HepG2 (cell line): Measurements from ENCODE around the gene CDKL5. TPM values are rescaled to one million over a fixed set of nuclear protein-coding genes. Genes with fewer than 3 reads are reported as not detected.

ENCODE experiments used
- ATAC-seq: fragments of 200-7000 bp; cut with Tn5 transposase; 3 replicates; pipeline ENCODE4 v1.9.1; 2020; ENCODE audit warnings: mild to moderate bottlenecking, moderate library complexity
- BruUV-seq: library from RNA; stranded (reverse); fragments of 400-500 nt; replicated peaks from 2 replicates; lab custom pipeline; 2021; lab: Mats Ljungman, UMichigan
- CTCF ChIA-PET: fragments of 300-600 bp; formaldehyde crosslinking; extraction: SDS; loops from one replicate; lab custom pipeline; 2021; ENCODE audit warnings: low total read pairs, inconsistent platforms, low intra/inter-chr PET ratio; lab: Yijun Ruan, JAX
- POLR2A ChIA-PET: fragments of 350-600 bp; sonication (Branson Sonifier 250); formaldehyde crosslinking; loops from one replicate; lab custom pipeline; 2020; ENCODE audit warnings: antibody characterized with exemption, inconsistent platforms; lab: Yijun Ruan, JAX
- DNase-seq: peaks from one replicate; pipeline ENCODE4 v3.0.0-alpha.2; 2015; ENCODE audit warnings: low spot score
- FAIRE-seq: peaks from 3 replicates; lab custom pipeline; 2011; peaks lifted over from hg19 to GRCh38; lab: Jason Lieb, UNC
- H2AFZ ChIP-seq: one replicate; pipeline ENCODE4 v1.6.1; 2011; ENCODE audit warnings: low read length, inconsistent platforms
- H3K27ac ChIP-seq: fragments of 300-600 bp; 3 replicates; pipeline ENCODE4 v1.8.0; 2011; ENCODE audit warnings: mixed run types, mild to moderate bottlenecking, mixed read lengths, low read length, inconsistent platforms; ENCODE audit not compliant: insufficient read depth; ENCODE audit errors: extremely low read length
- H3K27me3 ChIP-seq, 2 experiments: fragments of 200-600 bp in 1 of 2; 2 replicates in 1 of 2; 3 replicates in 1 of 2; pipeline versions ENCODE4 v1.6.0 to v1.8.0; 2011; ENCODE audit warnings: low read length in 2 of 2, mild to moderate bottlenecking in 2 of 2, moderate library complexity in 2 of 2, inconsistent platforms in 1 of 2; ENCODE audit not compliant: insufficient read depth in 2 of 2, control insufficient read depth in 1 of 2
- H3K36me3 ChIP-seq, 2 experiments: fragments of 200-600 bp in 1 of 2; replicated peaks in 1 of 2; 2 replicates in 1 of 2; 3 replicates in 1 of 2; pipeline versions ENCODE4 v1.5.1 to v1.8.0; 2011; ENCODE audit warnings: low read length in 2 of 2, inconsistent platforms in 1 of 2; ENCODE audit not compliant: insufficient read depth in 2 of 2, control insufficient read depth in 1 of 2
- H3K4me1 ChIP-seq: 2 replicates; pipeline ENCODE4 v1.5.1; 2012; ENCODE audit warnings: low read length, inconsistent platforms; ENCODE audit not compliant: insufficient read depth
- H3K4me2 ChIP-seq: 2 replicates; pipeline ENCODE4 v1.6.0; 2011; ENCODE audit warnings: low read depth, low read length, inconsistent platforms
- H3K4me3 ChIP-seq, 3 experiments: fragments of 200-600 bp in 1 of 3; sonication (generic), shearing (Covaris generic) in 1 of 3; replicated peaks in 1 of 3; 2 replicates each; pipeline ENCODE4 v1.5.1; 2011 to 2016; ENCODE audit warnings: low read length in 3 of 3, inconsistent platforms in 2 of 3, low read depth in 2 of 3, mild to moderate bottlenecking in 2 of 3, control low read depth in 1 of 3, mixed read lengths in 1 of 3; ENCODE audit not compliant: insufficient read depth in 1 of 3
- H3K79me2 ChIP-seq: one replicate; pipeline ENCODE4 v1.6.1; 2011; ENCODE audit warnings: low read length, inconsistent platforms; ENCODE audit not compliant: insufficient read depth
- H3K9ac ChIP-seq: 2 replicates; pipeline ENCODE4 v1.6.0; 2011; ENCODE audit warnings: mild to moderate bottlenecking, low read depth, low read length, inconsistent platforms; ENCODE audit not compliant: insufficient read depth
- H3K9me3 ChIP-seq: 2 replicates; pipeline ENCODE4 v1.5.1; 2012; ENCODE audit warnings: mild to moderate bottlenecking, low read length
- H4K20me1 ChIP-seq: 2 replicates; pipeline ENCODE4 v1.6.0; 2011; ENCODE audit warnings: inconsistent platforms, mild to moderate bottlenecking, low read length, moderate library complexity; ENCODE audit not compliant: insufficient read depth
- ELF3 ChIP-seq: IDR thresholded peaks from 2 replicates; pipeline ENCODE4 v1.6.1; 2016; ENCODE audit warnings: missing genetic modification reagents, missing compliant biosample characterization
- HIVEP1 ChIP-seq: sonication (generic); formaldehyde crosslinking; IDR thresholded peaks from 2 replicates; pipeline ENCODE4 v1.4.0; 2020; ENCODE audit warnings: mild to moderate bottlenecking, missing genetic modification reagents
- JARID2 ChIP-seq: sonication (generic); formaldehyde crosslinking; IDR thresholded peaks from 2 replicates; pipeline ENCODE4 v1.8.1; 2023; ENCODE audit warnings: missing genetic modification reagents, inconsistent platforms; ENCODE audit not compliant: insufficient replicate concordance
- KLF11 ChIP-seq: IDR thresholded peaks from 2 replicates; pipeline ENCODE4 v1.6.1; 2016; ENCODE audit warnings: missing compliant biosample characterization
- SMAD3 ChIP-seq: sonication (generic); formaldehyde crosslinking; IDR thresholded peaks from 2 replicates; pipeline ENCODE4 v1.4.0; 2020; ENCODE audit warnings: missing genetic modification reagents
- ZKSCAN5 ChIP-seq: sonication (generic); formaldehyde crosslinking; IDR thresholded peaks from 2 replicates; pipeline ENCODE4 v1.5.1; 2020; ENCODE audit warnings: mild to moderate bottlenecking, missing genetic modification reagents
- WGBS: methylation state at CpG from one replicate; pipeline ENCODE4 v1.1.6; 2017; ENCODE audit warnings: low lambda C conversion rate; 5-methylcytosine and 5-hydroxymethylcytosine counted together
- in situ Hi-C: cut with HindIII; loops from 2 replicates; pipeline ENCODE4 v1.10.0; 2017; ENCODE audit warnings: low pct_unique_long_range_greater_than_20kb; ENCODE audit not compliant: extremely low pct_ligation_motif_present
- intact Hi-C: fragments of 100-400 bp; cut with micrococcal nuclease; formaldehyde crosslinking; loops from one replicate; pipeline ENCODE4 v1.10.0; 2022; ENCODE audit not compliant: unreplicated experiment
- polyA plus RNA-seq, 8 experiments: library from polyadenylated mRNA; depleted of rRNA in 3 of 8; stranded (reverse) in 7 of 8; unstranded in 1 of 8; fragments of >200 nt; fragmentation: Illumina TruSeq in 4 of 8; extraction: Trizol in 4 of 8; gene quantifications; 2 replicates each; pipeline versions ENCODE4 v1.2.1 to v1.2.3, GENCODE V29; 2011 to 2016; ENCODE audit warnings: low read depth in 4 of 8, missing spikeins in 1 of 8, mixed read lengths in 1 of 8; ENCODE audit not compliant: insufficient read depth in 1 of 8
- total RNA-seq, 5 experiments: library from RNA; depleted of rRNA; stranded (reverse); fragments of >200 nt; fragmentation: Illumina TruSeq; extraction: Trizol; gene quantifications; 2 replicates each; pipeline ENCODE4 v1.2.3, GENCODE V29; 2016; ENCODE audit warnings: low read depth in 1 of 5
- TF ChIP-seq, protein P1 (sequence below), 2 experiments: sonication (generic) in 1 of 2; formaldehyde crosslinking in 1 of 2; IDR thresholded peaks; 2 replicates each; pipeline versions ENCODE4 v1.6.1 to v1.9.0; 2014 to 2022; ENCODE audit warnings: antibody characterized with exemption in 1 of 2, borderline replicate concordance in 1 of 2, inconsistent platforms in 1 of 2, low read depth in 1 of 2, missing genetic modification reagents in 1 of 2
- TF ChIP-seq, protein P2 (sequence below): sonication (generic); formaldehyde crosslinking; IDR thresholded peaks from 2 replicates; pipeline ENCODE4 v1.4.0; 2020; ENCODE audit warnings: missing genetic modification reagents, mild to moderate bottlenecking, borderline replicate concordance

CDKL5 gene
- total and polyA plus RNA-seq, 2 of the 13 experiments (the other 11 are each of a cell fraction or from before 2014, with no cell fraction given) = 2.8 to 7.0 TPM

DNA sequence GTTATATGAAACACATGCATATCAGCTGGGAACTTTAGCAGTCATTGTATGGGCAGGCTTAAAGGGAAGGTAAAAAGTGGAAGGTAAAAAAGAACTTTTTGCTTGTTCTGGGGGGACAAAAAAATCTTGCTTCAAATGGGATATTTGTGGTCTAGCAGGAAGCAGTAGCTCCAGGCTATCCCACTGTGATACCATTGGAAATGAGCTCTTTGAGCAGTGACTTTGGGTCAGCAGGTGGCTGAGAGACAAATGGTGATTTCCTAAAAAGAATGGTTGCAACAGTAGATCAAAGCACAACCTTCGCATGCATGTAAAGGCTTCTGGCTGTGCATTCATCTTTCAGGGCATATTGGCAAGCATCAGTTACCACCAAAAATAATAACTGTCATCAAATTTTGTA is 140.3 kb downstream of the CDKL5 start:
- H3K9me3 ChIP-seq = no peaks in the 10 kb centered on the region
- WGBS = 100% methylated on average over 1 of the region's 1 CpG
- no peak for TF ChIP-seq HIVEP1 (CRISPR knock-in tag)
- no peak for TF ChIP-seq JARID2 (CRISPR knock-in tag)
- TF ChIP-seq, protein P1, sequence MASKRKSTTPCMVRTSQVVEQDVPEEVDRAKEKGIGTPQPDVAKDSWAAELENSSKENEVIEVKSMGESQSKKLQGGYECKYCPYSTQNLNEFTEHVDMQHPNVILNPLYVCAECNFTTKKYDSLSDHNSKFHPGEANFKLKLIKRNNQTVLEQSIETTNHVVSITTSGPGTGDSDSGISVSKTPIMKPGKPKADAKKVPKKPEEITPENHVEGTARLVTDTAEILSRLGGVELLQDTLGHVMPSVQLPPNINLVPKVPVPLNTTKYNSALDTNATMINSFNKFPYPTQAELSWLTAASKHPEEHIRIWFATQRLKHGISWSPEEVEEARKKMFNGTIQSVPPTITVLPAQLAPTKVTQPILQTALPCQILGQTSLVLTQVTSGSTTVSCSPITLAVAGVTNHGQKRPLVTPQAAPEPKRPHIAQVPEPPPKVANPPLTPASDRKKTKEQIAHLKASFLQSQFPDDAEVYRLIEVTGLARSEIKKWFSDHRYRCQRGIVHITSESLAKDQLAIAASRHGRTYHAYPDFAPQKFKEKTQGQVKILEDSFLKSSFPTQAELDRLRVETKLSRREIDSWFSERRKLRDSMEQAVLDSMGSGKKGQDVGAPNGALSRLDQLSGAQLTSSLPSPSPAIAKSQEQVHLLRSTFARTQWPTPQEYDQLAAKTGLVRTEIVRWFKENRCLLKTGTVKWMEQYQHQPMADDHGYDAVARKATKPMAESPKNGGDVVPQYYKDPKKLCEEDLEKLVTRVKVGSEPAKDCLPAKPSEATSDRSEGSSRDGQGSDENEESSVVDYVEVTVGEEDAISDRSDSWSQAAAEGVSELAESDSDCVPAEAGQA (IDR thresholded peaks at IDR 0.05; ENCODE audit: low read depth) = no peak
- TF ChIP-seq, protein P1 (CRISPR knock-in tag; IDR thresholded peaks at IDR 0.05; ENCODE audit: borderline replicate concordance) = no peak
- TF ChIP-seq ELF3 (CRISPR knock-in tag) = no peak
- no peak for TF ChIP-seq ZKSCAN5 (CRISPR knock-in tag)
- TF ChIP-seq, protein P2, sequence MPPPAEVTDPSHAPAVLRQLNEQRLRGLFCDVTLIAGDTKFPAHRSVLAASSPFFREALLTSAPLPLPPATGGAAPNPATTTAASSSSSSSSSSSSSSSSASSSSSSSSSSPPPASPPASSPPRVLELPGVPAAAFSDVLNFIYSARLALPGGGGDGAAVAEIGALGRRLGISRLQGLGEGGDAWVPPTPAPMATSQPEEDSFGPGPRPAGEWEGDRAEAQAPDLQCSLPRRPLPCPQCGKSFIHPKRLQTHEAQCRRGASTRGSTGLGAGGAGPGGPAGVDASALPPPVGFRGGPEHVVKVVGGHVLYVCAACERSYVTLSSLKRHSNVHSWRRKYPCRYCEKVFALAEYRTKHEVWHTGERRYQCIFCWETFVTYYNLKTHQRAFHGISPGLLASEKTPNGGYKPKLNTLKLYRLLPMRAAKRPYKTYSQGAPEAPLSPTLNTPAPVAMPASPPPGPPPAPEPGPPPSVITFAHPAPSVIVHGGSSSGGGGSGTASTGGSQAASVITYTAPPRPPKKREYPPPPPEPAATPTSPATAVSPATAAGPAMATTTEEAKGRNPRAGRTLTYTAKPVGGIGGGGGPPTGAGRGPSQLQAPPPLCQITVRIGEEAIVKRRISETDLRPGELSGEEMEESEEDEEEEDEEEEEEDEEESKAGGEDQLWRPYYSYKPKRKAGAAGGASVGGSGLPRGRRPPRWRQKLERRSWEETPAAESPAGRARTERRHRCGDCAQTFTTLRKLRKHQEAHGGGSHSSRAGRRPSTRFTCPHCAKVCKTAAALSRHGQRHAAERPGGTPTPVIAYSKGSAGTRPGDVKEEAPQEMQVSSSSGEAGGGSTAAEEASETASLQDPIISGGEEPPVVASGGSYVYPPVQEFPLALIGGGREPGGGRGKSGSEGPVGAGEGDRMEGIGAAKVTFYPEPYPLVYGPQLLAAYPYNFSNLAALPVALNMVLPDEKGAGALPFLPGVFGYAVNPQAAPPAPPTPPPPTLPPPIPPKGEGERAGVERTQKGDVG (CRISPR knock-in tag) = no peak
- no peak for TF ChIP-seq SMAD3 (CRISPR knock-in tag)
- TF ChIP-seq KLF11 (CRISPR knock-in tag) = no peak
- no peak overlapping the region for H3K9ac ChIP-seq
- no peak overlapping the region for H2AFZ ChIP-seq
- FAIRE-seq (no peak), ATAC-seq (no peak), DNase-seq (no peak)
- in situ Hi-C loops = no loop called here
- no peaks in the 10 kb centered on the region for H3K4me1 ChIP-seq
- no peaks in the 10 kb centered on the region for H3K27me3 ChIP-seq
- no peaks in the 10 kb centered on the region for H3K36me3 ChIP-seq
- no peak overlapping the region for H3K27ac ChIP-seq
- no TSS peak for BruUV-seq
- H3K4me2 ChIP-seq = no peak overlapping the region
- CTCF ChIA-PET = no interaction called here
- H4K20me1 ChIP-seq = no peaks in the 10 kb centered on the region
- POLR2A ChIA-PET = no interaction called here
- no peak overlapping the region for H3K4me3 ChIP-seq
- intact Hi-C loops = no loop called here
- no peaks in the 10 kb centered on the region for H3K79me2 ChIP-seq
